ENCODE results near the gene MT1B. TPM values are rescaled to one million over a fixed set of nuclear protein-coding genes. Genes with fewer than 3 reads are reported as not detected.
"Not testable (repeated sequence)": the region's sequence is repeated elsewhere in the genome, so short reads cannot be mapped to it uniquely, and the experiment has no call there.

Gene MT1B
- total RNA-seq, 1 experiment from 2014 or later, result not detected

GRCh38 chr16:56672171-56672570, 20.5 kb downstream of the MT1B start:
- not testable (repeated sequence) for H3K4me2 ChIP-seq (ENCODE audit: insufficient read depth, insufficient read length, low read length); H4K5ac ChIP-seq (ENCODE audit: insufficient read length, low read depth, low read length); H3K36me3 Mint-ChIP-seq (ENCODE audit: insufficient read depth in 1 of 3, low read depth in 3 of 3); DNase-seq; H4K20me1 ChIP-seq (ENCODE audit: control insufficient read depth, insufficient read depth, insufficient read length); H2AK5ac ChIP-seq (ENCODE audit: insufficient read length, low read length); H3K9ac ChIP-seq (ENCODE audit: extremely low read depth, insufficient read length, low read length); H3K4me1 ChIP-seq (ENCODE audit: insufficient read depth, low read length); H3K56ac ChIP-seq (ENCODE audit: insufficient read length, low read depth, low read length); H4K8ac ChIP-seq (replicated peaks; ENCODE audit: insufficient read length, low read depth, low read length); H4K91ac ChIP-seq (ENCODE audit: insufficient read length, low read depth, low read length); H3T11ph ChIP-seq (ENCODE audit: low read length); H3K14ac ChIP-seq (ENCODE audit: insufficient read depth, low read length); H2BK12ac ChIP-seq (ENCODE audit: insufficient read length, low read depth, low read length); H3K18ac ChIP-seq (ENCODE audit: insufficient read length, low read depth, low read length); H3K9me3 Mint-ChIP-seq; H3K23ac ChIP-seq (ENCODE audit: insufficient read length, low read depth, low read length); H3K27ac ChIP-seq (ENCODE audit: insufficient read length, low read depth, low read length); H2AFZ ChIP-seq (ENCODE audit: low read length); H2BK15ac ChIP-seq (ENCODE audit: low read depth, low read length); H3K4ac ChIP-seq (ENCODE audit: low read depth, low read length); H3K27ac Mint-ChIP-seq; H3K4me3 Mint-ChIP-seq; H2BK5ac ChIP-seq (ENCODE audit: insufficient read length, low read length); H3K79me1 ChIP-seq (ENCODE audit: insufficient read depth, low read depth, low read length, poor library complexity, severe bottlenecking); H2BK20ac ChIP-seq (ENCODE audit: low read depth, low read length, poor library complexity, severe bottlenecking); H3K79me2 ChIP-seq (ENCODE audit: insufficient read depth, low read length); H2BK120ac ChIP-seq (ENCODE audit: low read depth, low read length, poor library complexity, severe bottlenecking); H3K9me3 ChIP-seq (ENCODE audit: control insufficient read depth, low read depth, low read length)
- peaks cover 39% of the 10 kb centered on the region for H3K27me3 ChIP-seq (ENCODE audit: insufficient read depth, low read length)
- Mint-ChIP-seq H3K27me3 (ENCODE audit: low read depth) (peaks cover 79% of the 10 kb centered on the region), H3K4me1 (peaks cover 28 to 60% of the 10 kb centered on the region in 2 experiments)
- no CpG with 5 or more reads among the region's 3 CpGs for WGBS (ENCODE audit: extremely low coverage, insufficient read length, low lambda C conversion rate)
- peaks cover 19% of the 10 kb centered on the region for H3K23me2 ChIP-seq (ENCODE audit: insufficient read length, low read depth, low read length, poor library complexity, severe bottlenecking)

All from H9 (cell line).